HepG2 (cell line): ENCODE measurements around the gene ZNF48. TPM values are rescaled to one million over a fixed set of nuclear protein-coding genes. Genes with fewer than 3 reads are reported as not detected.

ENCODE experiments used
- ATAC-seq: fragments of 200-7000 bp; cut with Tn5 transposase; 3 replicates; pipeline ENCODE4 v1.9.1; 2020; ENCODE audit warnings: mild to moderate bottlenecking, moderate library complexity
- BruUV-seq: library from RNA; stranded (reverse); fragments of 400-500 nt; replicated peaks from 2 replicates; lab custom pipeline; 2021; lab: Mats Ljungman, UMichigan
- CTCF ChIA-PET: fragments of 300-600 bp; formaldehyde crosslinking; extraction: SDS; loops from one replicate; lab custom pipeline; 2021; ENCODE audit warnings: low total read pairs, inconsistent platforms, low intra/inter-chr PET ratio; lab: Yijun Ruan, JAX
- POLR2A ChIA-PET: fragments of 350-600 bp; sonication (Branson Sonifier 250); formaldehyde crosslinking; loops from one replicate; lab custom pipeline; 2020; ENCODE audit warnings: antibody characterized with exemption, inconsistent platforms; lab: Yijun Ruan, JAX
- DNase-seq: peaks from one replicate; pipeline ENCODE4 v3.0.0-alpha.2; 2015; ENCODE audit warnings: low spot score
- FAIRE-seq: peaks from 3 replicates; lab custom pipeline; 2011; peaks lifted over from hg19 to GRCh38; lab: Jason Lieb, UNC
- H2AFZ ChIP-seq: one replicate; pipeline ENCODE4 v1.6.1; 2011; ENCODE audit warnings: low read length, inconsistent platforms
- H3K27ac ChIP-seq: fragments of 300-600 bp; 3 replicates; pipeline ENCODE4 v1.8.0; 2011; ENCODE audit warnings: mixed run types, mild to moderate bottlenecking, mixed read lengths, low read length, inconsistent platforms; ENCODE audit not compliant: insufficient read depth; ENCODE audit errors: extremely low read length
- H3K27me3 ChIP-seq, 2 experiments: fragments of 200-600 bp in 1 of 2; 2 replicates in 1 of 2; 3 replicates in 1 of 2; pipeline versions ENCODE4 v1.6.0 to v1.8.0; 2011; ENCODE audit warnings: low read length in 2 of 2, mild to moderate bottlenecking in 2 of 2, moderate library complexity in 2 of 2, inconsistent platforms in 1 of 2; ENCODE audit not compliant: insufficient read depth in 2 of 2, control insufficient read depth in 1 of 2
- H3K36me3 ChIP-seq, 2 experiments: fragments of 200-600 bp in 1 of 2; replicated peaks in 1 of 2; 2 replicates in 1 of 2; 3 replicates in 1 of 2; pipeline versions ENCODE4 v1.5.1 to v1.8.0; 2011; ENCODE audit warnings: low read length in 2 of 2, inconsistent platforms in 1 of 2; ENCODE audit not compliant: insufficient read depth in 2 of 2, control insufficient read depth in 1 of 2
- H3K4me1 ChIP-seq: 2 replicates; pipeline ENCODE4 v1.5.1; 2012; ENCODE audit warnings: low read length, inconsistent platforms; ENCODE audit not compliant: insufficient read depth
- H3K4me2 ChIP-seq: 2 replicates; pipeline ENCODE4 v1.6.0; 2011; ENCODE audit warnings: low read depth, low read length, inconsistent platforms
- H3K4me3 ChIP-seq, 3 experiments: fragments of 200-600 bp in 1 of 3; sonication (generic), shearing (Covaris generic) in 1 of 3; replicated peaks in 1 of 3; 2 replicates each; pipeline ENCODE4 v1.5.1; 2011 to 2016; ENCODE audit warnings: low read length in 3 of 3, inconsistent platforms in 2 of 3, low read depth in 2 of 3, mild to moderate bottlenecking in 2 of 3, control low read depth in 1 of 3, mixed read lengths in 1 of 3; ENCODE audit not compliant: insufficient read depth in 1 of 3
- H3K79me2 ChIP-seq: one replicate; pipeline ENCODE4 v1.6.1; 2011; ENCODE audit warnings: low read length, inconsistent platforms; ENCODE audit not compliant: insufficient read depth
- H3K9ac ChIP-seq: 2 replicates; pipeline ENCODE4 v1.6.0; 2011; ENCODE audit warnings: mild to moderate bottlenecking, low read depth, low read length, inconsistent platforms; ENCODE audit not compliant: insufficient read depth
- H3K9me3 ChIP-seq: 2 replicates; pipeline ENCODE4 v1.5.1; 2012; ENCODE audit warnings: mild to moderate bottlenecking, low read length
- H4K20me1 ChIP-seq: 2 replicates; pipeline ENCODE4 v1.6.0; 2011; ENCODE audit warnings: inconsistent platforms, mild to moderate bottlenecking, low read length, moderate library complexity; ENCODE audit not compliant: insufficient read depth
- AGO2 ChIP-seq: fragments of 200-400 bp; formaldehyde crosslinking; optimal IDR thresholded peaks from 2 replicates; pipeline ENCODE3; 2017; ENCODE audit warnings: mild to moderate bottlenecking, low read depth, low read length, moderate library complexity
- ARHGAP35 ChIP-seq: sonication (generic); formaldehyde crosslinking; IDR thresholded peaks from 2 replicates; pipeline ENCODE4 v1.9.0; 2022; ENCODE audit warnings: mild to moderate bottlenecking, inconsistent platforms, moderate library complexity, missing genetic modification reagents, borderline replicate concordance
- MIER2 ChIP-seq: IDR thresholded peaks from 2 replicates; pipeline ENCODE4 v1.6.1; 2016; ENCODE audit warnings: missing biosample characterization, missing genetic modification reagents
- REPIN1 ChIP-seq: sonication (generic); formaldehyde crosslinking; IDR thresholded peaks from 2 replicates; pipeline ENCODE4 v1.8.0; 2022; ENCODE audit warnings: missing genetic modification reagents, low read depth, mild to moderate bottlenecking, borderline replicate concordance
- SIX4 ChIP-seq: sonication (generic); formaldehyde crosslinking; IDR thresholded peaks from 2 replicates; pipeline ENCODE4 v1.4.0; 2020; ENCODE audit warnings: missing genetic modification reagents
- THAP11 ChIP-seq: IDR thresholded peaks from 2 replicates; pipeline ENCODE4 v1.6.1; 2016; ENCODE audit warnings: missing biosample characterization, missing genetic modification reagents
- ZC3H13 ChIP-seq: sonication (generic); formaldehyde crosslinking; IDR thresholded peaks from 2 replicates; pipeline ENCODE4 v1.8.1; 2023; ENCODE audit warnings: mild to moderate bottlenecking, missing genetic modification reagents, moderate library complexity
- ZMAT3 ChIP-seq: sonication (generic); formaldehyde crosslinking; conservative IDR thresholded peaks from 2 replicates; pipeline ENCODE4 v1.7.0; 2021; ENCODE audit warnings: missing genetic modification reagents
- ZNF333 ChIP-seq: sonication (generic); formaldehyde crosslinking; IDR thresholded peaks from 2 replicates; pipeline ENCODE4 v1.4.0; 2020; ENCODE audit warnings: mild to moderate bottlenecking, missing genetic modification reagents, borderline replicate concordance
- ZNF564 ChIP-seq: sonication (generic); formaldehyde crosslinking; IDR thresholded peaks from 2 replicates; pipeline ENCODE4 v1.8.1; 2023; ENCODE audit warnings: mild to moderate bottlenecking, missing genetic modification reagents
- ZNF616 ChIP-seq: sonication (generic); formaldehyde crosslinking; IDR thresholded peaks from 2 replicates; pipeline ENCODE4 v1.5.0; 2020; ENCODE audit warnings: low read depth, mild to moderate bottlenecking, missing genetic modification reagents
- WGBS: methylation state at CpG from one replicate; pipeline ENCODE4 v1.1.6; 2017; ENCODE audit warnings: low lambda C conversion rate; 5-methylcytosine and 5-hydroxymethylcytosine counted together
- in situ Hi-C: cut with HindIII; loops from 2 replicates; pipeline ENCODE4 v1.10.0; 2017; ENCODE audit warnings: low pct_unique_long_range_greater_than_20kb; ENCODE audit not compliant: extremely low pct_ligation_motif_present
- intact Hi-C: fragments of 100-400 bp; cut with micrococcal nuclease; formaldehyde crosslinking; loops from one replicate; pipeline ENCODE4 v1.10.0; 2022; ENCODE audit not compliant: unreplicated experiment
- polyA plus RNA-seq, 8 experiments: library from polyadenylated mRNA; depleted of rRNA in 3 of 8; stranded (reverse) in 7 of 8; unstranded in 1 of 8; fragments of >200 nt; fragmentation: Illumina TruSeq in 4 of 8; extraction: Trizol in 4 of 8; gene quantifications; 2 replicates each; pipeline versions ENCODE4 v1.2.1 to v1.2.3, GENCODE V29; 2011 to 2016; ENCODE audit warnings: low read depth in 4 of 8, missing spikeins in 1 of 8, mixed read lengths in 1 of 8; ENCODE audit not compliant: insufficient read depth in 1 of 8
- total RNA-seq, 5 experiments: library from RNA; depleted of rRNA; stranded (reverse); fragments of >200 nt; fragmentation: Illumina TruSeq; extraction: Trizol; gene quantifications; 2 replicates each; pipeline ENCODE4 v1.2.3, GENCODE V29; 2016; ENCODE audit warnings: low read depth in 1 of 5
- TF ChIP-seq, protein P1 (sequence below): sonication (generic); formaldehyde crosslinking; IDR thresholded peaks from 2 replicates; pipeline ENCODE4 v1.4.0; 2020; ENCODE audit warnings: missing genetic modification reagents
- TF ChIP-seq, protein P2 (sequence below): sonication (generic); formaldehyde crosslinking; IDR thresholded peaks from 2 replicates; pipeline ENCODE4 v1.8.0; 2022; ENCODE audit warnings: missing genetic modification reagents, mild to moderate bottlenecking, inconsistent platforms, borderline replicate concordance
- TF ChIP-seq, protein P3 (sequence below): sonication (generic); formaldehyde crosslinking; IDR thresholded peaks from 2 replicates; pipeline ENCODE4 v1.4.0; 2020; ENCODE audit warnings: missing genetic modification reagents
- TF ChIP-seq, protein P4 (sequence below): sonication (generic); formaldehyde crosslinking; IDR thresholded peaks from 2 replicates; pipeline ENCODE4 v1.8.1; 2022; ENCODE audit warnings: mild to moderate bottlenecking, missing genetic modification reagents

The ZNF48 gene
- total and polyA plus RNA-seq, 2 of the 13 experiments (the other 11 are each of a cell fraction or from before 2014, with no cell fraction given): 9.9 to 12.3 TPM

DNA sequence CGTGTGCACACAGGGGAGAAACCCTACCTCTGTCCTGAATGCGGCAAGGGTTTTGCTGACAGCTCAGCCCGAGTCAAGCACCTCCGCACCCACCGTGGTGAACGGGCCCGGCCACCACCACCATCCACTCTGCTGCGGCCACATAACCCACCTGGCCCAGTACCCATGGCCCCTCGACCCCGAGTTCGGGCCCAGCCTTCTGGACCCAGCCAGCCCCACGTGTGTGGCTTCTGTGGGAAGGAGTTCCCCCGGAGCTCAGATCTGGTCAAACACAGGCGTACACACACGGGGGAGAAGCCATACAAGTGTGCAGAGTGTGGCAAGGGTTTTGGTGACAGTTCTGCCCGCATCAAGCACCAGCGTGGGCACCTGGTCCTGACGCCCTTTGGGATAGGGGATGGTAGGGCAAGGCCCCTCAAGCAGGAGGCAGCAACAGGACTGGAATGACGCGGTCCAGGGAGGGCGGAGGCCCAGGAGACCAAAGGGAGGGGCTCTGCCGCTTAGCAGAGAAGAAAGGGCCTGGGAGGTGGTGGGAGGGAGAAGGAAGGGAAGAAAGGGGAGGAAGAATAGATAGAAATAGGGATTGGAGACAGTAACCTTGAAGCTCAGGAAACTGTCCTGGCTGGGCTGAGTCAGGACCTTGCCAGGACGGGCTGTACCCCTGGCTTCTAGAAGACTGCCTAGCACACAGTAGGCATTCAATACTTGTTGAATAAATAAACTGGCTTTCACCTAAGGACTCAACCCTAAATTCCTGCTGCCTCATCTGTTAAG is 3.6 kb downstream of the ZNF48 start:
- H3K9me3 ChIP-seq: no peaks in the 10 kb centered on the region
- WGBS: 90% methylated on average over 19 of the region's 23 CpGs
- no peaks in the 10 kb centered on the region; the same call in 1 of the 2 replicates for H4K20me1 ChIP-seq
- no TSS peak for BruUV-seq
- ChIA-PET POLR2A (interaction anchor here (2.9 kb wide), 1 partner anchor 9 kb away, joined by 16 read pairs; the partner anchor contains the start of gene ZNF771), CTCF (no interaction called here)
- intact Hi-C loops: no loop called here
- in situ Hi-C loops: no loop called here
- H3K4me2 ChIP-seq: no peak overlapping the region
- no peak overlapping the region for H3K4me3 ChIP-seq
- H3K4me1 ChIP-seq: peaks cover 55% of the 10 kb centered on the region
- FAIRE-seq (no peak), ATAC-seq (no peak), DNase-seq (no peak)
- peaks cover 3 to 17% of the 10 kb centered on the region in 2 experiments; a peak in 4 of 5 replicates for H3K36me3 ChIP-seq
- H2AFZ ChIP-seq: no peak overlapping the region
- no peaks in the 10 kb centered on the region for H3K27me3 ChIP-seq
- H3K9ac ChIP-seq: no peak overlapping the region
- H3K27ac ChIP-seq: no peak overlapping the region
- peaks cover 17% of the 10 kb centered on the region for H3K79me2 ChIP-seq
- TF ChIP-seq REPIN1 (CRISPR knock-in tag): no peak
- TF ChIP-seq ZNF333: no peak
- TF ChIP-seq ZNF564 (CRISPR knock-in tag): no peak
- peak; percentile 42; the same call in 1 of the 2 replicates for TF ChIP-seq ZC3H13 (CRISPR knock-in tag)
- TF ChIP-seq, protein P1, sequence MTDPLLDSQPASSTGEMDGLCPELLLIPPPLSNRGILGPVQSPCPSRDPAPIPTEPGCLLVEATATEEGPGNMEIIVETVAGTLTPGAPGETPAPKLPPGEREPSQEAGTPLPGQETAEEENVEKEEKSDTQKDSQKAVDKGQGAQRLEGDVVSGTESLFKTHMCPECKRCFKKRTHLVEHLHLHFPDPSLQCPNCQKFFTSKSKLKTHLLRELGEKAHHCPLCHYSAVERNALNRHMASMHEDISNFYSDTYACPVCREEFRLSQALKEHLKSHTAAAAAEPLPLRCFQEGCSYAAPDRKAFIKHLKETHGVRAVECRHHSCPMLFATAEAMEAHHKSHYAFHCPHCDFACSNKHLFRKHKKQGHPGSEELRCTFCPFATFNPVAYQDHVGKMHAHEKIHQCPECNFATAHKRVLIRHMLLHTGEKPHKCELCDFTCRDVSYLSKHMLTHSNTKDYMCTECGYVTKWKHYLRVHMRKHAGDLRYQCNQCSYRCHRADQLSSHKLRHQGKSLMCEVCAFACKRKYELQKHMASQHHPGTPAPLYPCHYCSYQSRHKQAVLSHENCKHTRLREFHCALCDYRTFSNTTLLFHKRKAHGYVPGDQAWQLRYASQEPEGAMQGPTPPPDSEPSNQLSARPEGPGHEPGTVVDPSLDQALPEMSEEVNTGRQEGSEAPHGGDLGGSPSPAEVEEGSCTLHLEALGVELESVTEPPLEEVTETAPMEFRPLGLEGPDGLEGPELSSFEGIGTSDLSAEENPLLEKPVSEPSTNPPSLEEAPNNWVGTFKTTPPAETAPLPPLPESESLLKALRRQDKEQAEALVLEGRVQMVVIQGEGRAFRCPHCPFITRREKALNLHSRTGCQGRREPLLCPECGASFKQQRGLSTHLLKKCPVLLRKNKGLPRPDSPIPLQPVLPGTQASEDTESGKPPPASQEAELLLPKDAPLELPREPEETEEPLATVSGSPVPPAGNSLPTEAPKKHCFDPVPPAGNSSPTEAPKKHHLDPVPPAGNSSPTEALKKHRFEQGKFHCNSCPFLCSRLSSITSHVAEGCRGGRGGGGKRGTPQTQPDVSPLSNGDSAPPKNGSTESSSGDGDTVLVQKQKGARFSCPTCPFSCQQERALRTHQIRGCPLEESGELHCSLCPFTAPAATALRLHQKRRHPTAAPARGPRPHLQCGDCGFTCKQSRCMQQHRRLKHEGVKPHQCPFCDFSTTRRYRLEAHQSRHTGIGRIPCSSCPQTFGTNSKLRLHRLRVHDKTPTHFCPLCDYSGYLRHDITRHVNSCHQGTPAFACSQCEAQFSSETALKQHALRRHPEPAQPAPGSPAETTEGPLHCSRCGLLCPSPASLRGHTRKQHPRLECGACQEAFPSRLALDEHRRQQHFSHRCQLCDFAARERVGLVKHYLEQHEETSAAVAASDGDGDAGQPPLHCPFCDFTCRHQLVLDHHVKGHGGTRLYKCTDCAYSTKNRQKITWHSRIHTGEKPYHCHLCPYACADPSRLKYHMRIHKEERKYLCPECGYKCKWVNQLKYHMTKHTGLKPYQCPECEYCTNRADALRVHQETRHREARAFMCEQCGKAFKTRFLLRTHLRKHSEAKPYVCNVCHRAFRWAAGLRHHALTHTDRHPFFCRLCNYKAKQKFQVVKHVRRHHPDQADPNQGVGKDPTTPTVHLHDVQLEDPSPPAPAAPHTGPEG (CRISPR knock-in tag): no peak
- TF ChIP-seq ZNF616 (CRISPR knock-in tag): no peak
- peak; percentile 47 for TF ChIP-seq AGO2
- no peak for TF ChIP-seq ZMAT3 (CRISPR knock-in tag)
- TF ChIP-seq ARHGAP35 (CRISPR knock-in tag): no peak
- TF ChIP-seq, protein P2, sequence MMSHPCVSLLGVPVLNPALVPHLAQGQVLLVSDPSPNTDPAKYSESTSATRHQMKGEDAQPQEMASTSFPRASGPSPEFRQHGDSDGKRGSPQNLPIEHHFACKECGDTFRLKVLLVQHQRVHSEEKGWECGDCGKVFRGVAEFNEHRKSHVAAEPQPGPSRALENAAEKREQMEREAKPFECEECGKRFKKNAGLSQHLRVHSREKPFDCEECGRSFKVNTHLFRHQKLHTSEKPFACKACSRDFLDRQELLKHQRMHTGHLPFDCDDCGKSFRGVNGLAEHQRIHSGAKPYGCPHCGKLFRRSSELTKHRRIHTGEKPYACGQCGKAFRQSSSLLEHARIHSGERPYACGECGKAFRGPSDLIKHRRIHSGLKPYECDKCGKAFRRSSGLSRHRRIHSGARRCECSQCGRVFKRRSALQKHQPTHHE (CRISPR knock-in tag): no peak
- TF ChIP-seq SIX4 (CRISPR knock-in tag): no peak
- TF ChIP-seq, protein P3, sequence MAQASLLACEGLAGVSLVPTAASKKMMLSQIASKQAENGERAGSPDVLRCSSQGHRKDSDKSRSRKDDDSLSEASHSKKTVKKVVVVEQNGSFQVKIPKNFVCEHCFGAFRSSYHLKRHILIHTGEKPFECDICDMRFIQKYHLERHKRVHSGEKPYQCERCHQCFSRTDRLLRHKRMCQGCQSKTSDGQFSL (CRISPR knock-in tag): 0 out of 2 replicates have a peak, but pooled peaks have one; percentile 32
- TF ChIP-seq THAP11: no peak
- TF ChIP-seq, protein P4, sequence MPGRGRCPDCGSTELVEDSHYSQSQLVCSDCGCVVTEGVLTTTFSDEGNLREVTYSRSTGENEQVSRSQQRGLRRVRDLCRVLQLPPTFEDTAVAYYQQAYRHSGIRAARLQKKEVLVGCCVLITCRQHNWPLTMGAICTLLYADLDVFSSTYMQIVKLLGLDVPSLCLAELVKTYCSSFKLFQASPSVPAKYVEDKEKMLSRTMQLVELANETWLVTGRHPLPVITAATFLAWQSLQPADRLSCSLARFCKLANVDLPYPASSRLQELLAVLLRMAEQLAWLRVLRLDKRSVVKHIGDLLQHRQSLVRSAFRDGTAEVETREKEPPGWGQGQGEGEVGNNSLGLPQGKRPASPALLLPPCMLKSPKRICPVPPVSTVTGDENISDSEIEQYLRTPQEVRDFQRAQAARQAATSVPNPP (CRISPR knock-in tag): no peak
- no peak for TF ChIP-seq MIER2 (CRISPR knock-in tag)
